Subcutaneous adipose tissue (tissue), 4 donors: ENCODE data around the gene C6orf58. TPM values are rescaled to one million over a fixed set of nuclear protein-coding genes. Genes with fewer than 3 reads are reported as not detected.

Experiments
- CTCF ChIP-seq: fragments of 450-650 bp; IDR thresholded peaks from one replicate; pipeline ENCODE4 v1.5.1; 2016; ENCODE audit warnings: low read depth, mild to moderate bottlenecking, control low read depth, antibody characterized with exemption, moderate library complexity
- total RNA-seq, 4 donors: library from RNA; depleted of rRNA; stranded (reverse); fragments of >200 nt; gene quantifications; one replicate each; pipeline ENCODE4 v1.1.0, GENCODE V29; 2016

C6orf58 gene
- total RNA-seq, 4 donors from 2014 or later, result not detected

- TF ChIP-seq CTCF, result no peak
These were observed 12.2 kb downstream of the C6orf58 start for GRCh38 chr6:127589135-127589534.

- TF ChIP-seq CTCF, result no peak
These were observed 13.4 kb downstream of the C6orf58 start for GRCh38 chr6:127590344-127590743.

GRCh38 chr6:127592964-127593363 is 16.0 kb downstream of the C6orf58 start:
- TF ChIP-seq CTCF, result no peak

- no peak for TF ChIP-seq CTCF
These were observed 29.2 kb downstream of the C6orf58 start for GRCh38 chr6:127606131-127606562.

- TF ChIP-seq CTCF, result no peak
These were observed 31.7 kb downstream of the C6orf58 start for GRCh38 chr6:127608554-127609270.

GRCh38 chr6:127618729-127619128 is 41.8 kb downstream of the C6orf58 start:
- TF ChIP-seq CTCF, result no peak

GRCh38 chr6:127630800-127631199 is 53.8 kb downstream of the C6orf58 start:
- no peak for TF ChIP-seq CTCF
